ENCODE data around the gene CMTM8.

CMTM8 gene

DNA sequence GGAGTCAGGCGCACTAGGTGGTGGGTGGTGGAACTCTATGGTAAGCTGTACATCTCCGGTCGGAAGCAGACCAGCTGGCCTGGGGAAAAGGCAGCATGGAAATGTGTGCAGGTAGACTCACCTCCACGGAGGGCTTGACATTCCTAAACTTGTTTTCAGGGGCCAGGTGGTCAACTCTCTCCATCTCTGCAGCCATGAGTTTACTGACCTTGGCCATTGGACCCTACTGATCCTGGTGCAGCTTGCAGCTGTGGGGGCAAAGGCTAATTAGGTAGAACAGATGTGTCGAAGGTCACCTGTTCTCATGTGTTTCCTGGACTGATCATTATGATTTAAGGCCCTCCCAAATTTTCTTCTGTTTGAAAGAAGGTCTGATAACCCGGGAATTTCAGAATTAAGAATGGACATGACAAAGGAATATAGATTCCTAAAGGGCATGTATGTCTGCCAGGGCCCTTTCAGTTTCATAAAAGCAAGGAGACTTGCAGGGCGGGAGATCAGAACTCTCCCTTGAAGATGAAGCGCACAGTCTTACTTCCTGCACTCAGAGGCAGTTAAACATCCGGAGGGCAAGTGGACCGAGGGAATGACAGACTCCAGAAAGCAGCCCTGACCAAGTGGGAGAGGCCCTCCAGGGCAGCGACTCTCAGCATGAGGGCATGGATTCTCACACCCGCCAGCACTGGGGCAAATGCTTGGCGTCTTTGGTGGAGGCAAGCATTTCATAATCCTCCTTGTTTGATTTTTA, 97.1 kb downstream of the CMTM8 start:
- DNase-seq (ENCODE audit: low read depth in 3 of 3), result no peak

DNA sequence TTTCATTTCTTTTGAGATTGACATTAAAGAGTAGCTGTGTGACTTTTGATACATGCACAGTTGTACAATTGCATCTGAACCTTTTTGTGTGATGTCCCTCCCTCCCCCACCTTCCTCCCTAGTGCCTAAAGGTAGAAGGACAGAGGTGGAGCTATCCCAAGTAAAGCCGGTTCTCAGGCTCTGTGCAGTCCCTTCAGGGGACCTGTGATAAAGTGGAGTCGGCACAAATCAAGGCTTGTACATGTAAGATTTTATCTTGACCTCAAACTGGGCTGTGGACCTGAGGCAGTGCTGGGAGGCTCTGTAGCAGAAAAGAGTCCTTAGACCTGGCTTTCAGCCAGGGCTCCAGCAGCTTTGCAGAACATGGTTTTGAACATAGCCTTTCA, 97.6 kb downstream of the CMTM8 start:
- no peak for DNase-seq (ENCODE audit: low read depth in 3 of 3)

DNA sequence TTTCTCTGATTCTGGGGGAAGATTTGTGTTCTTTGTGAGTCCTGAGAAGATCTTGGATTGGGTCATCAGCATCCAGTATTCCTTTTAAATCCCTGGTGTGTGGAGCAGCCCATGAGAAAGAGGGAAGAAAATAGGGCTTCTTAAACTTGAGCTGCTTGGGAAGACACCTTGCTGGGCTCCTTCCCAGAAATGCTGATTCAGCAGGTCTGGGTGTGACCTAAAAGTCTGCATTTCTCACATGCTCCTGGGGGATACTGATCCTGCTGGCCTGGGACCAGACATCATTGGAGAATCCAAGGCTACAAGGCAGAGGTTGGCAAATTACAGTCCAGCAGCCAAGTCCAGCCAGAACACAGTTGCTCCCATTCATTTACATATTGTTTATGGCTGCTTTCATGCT, 99.0 kb downstream of the CMTM8 start:
- no peak for DNase-seq (ENCODE audit: low read depth in 3 of 3)

DNA sequence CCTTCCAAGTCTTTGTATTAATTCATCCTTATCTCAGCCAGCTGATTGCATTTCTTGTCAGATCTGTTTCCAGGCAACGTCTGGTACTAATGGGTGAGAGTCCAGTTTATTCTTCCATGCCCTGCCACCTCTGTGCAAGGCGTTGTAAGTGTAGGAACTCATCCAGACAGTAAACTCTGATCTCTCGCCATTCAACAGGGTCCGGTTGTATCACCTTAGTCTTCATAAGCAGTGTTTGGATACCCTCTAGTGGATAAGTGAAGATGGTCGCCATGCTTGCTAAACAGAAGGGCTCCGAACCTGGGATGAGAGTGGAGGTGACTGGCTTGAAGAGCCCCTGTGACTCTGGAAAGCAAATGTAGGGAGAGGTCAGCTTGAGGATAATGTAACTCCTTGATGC, 101.6 kb downstream of the CMTM8 start:
- no peak for DNase-seq (ENCODE audit: low read depth in 3 of 3)

DNA sequence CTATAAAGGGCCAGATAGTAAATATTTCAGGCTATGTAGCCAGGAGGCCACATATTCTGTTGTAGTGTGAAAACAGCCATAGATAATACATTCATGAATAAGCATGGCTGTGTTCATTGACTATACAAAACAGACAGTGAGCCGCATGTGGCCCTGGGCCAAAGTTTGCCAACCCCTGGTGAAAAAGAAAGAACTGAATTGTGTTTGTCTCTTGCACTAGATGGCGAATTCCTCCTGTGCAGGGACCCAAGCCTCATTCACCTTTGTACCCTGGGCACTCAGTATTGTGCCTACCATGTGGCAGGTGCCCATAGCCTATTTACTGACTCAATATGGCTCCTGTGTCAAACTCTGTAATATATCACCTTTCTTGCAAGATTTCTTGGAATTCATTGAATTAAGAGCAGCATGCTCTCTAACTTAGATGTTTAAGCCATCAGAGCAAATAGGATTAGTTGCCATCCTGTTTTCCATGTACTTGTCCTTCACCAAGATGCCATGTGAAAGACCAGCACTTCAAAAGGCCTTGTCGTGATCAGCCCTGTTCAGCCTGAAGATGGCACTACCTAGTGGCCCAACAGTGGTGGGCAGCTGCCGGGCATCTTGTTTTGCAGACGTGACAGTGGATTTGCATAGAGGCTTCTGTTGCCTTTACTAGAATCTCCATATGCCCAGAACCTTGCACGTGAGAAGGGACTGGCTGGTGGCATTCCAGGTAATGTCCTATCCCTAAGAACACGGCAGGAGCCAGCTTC, 102.3 kb downstream of the CMTM8 start:
- no peak for DNase-seq (ENCODE audit: low read depth in 3 of 3)

DNA sequence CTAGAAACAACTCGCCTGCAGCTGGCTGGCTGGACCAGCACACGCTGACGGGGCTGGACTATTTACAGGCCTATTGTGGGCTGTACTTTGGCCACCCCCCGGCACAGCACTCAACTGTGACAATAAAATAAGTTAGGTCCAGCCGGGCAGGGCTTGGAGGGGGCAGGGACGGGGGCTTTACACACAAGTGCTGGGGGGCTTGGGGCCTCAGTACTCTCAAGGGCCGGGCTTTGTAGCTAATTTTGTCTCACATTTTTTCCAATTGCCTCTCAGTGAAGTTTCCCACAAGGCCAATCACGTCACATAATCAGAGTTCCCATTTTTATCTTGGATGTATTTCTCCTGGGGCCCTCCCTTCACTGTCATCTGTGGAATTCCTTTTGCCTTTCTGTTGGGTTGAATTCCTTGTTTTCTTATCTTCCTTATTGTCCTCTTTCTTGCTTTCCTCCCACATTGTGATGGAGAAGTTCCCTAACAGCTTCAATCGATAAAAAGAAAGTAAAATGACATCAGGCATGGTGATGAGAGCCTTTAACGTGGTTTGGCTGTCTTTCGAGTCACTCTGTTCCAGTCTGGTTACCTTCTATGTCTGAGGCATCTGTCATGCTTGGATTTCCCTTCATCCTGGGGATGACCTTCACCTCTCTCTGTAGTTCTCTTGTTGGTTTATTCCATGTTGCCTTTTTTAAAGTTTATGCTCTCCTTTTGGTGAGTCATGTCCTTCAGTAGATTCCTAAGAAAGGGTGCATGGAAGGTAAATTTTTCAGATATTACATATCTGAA, 109.1 kb downstream of the CMTM8 start:
- DNase-seq (ENCODE audit: low read depth in 3 of 3), result no peak

DNA sequence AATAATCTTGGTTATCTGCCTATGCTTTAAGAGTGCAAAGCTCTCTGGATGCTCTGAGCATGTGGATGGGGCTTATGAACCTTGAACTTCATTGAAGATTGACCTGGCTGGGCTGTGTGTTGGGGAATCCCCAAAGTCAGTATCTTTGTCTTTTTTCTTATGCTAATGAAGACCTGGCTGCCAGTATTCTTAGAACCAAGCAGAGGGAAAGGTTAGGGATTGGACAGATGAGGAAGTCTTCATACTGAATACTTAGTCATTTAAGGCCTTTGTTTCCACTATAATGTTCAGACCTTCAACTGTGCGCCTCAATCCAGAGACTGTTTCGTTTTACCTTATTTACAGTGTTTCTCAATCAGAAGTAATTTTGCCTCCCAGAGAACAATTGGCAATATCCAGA, 110.7 kb downstream of the CMTM8 start:
- no peak for DNase-seq (ENCODE audit: low read depth in 3 of 3)

DNA sequence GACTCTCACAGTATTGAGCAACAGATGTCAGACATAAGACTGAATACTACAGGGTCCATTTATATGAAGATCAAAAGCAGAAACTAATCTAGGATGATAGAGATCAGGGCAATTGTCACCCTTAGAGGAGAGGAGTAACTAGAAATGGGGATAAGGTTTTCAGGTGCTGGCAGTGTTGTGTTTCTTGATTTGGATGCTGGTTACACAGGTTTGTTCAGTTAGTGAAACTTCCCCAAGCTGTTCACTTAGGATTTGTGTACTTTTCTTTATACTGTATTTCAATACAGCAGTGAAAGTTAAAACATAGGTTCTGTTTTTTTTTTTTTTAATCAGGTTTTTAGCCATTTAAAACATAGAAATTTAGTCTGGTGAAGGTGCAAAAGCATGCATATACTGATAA, 114.1 kb downstream of the CMTM8 start:
- no peak for DNase-seq (ENCODE audit: low read depth in 3 of 3)

DNA sequence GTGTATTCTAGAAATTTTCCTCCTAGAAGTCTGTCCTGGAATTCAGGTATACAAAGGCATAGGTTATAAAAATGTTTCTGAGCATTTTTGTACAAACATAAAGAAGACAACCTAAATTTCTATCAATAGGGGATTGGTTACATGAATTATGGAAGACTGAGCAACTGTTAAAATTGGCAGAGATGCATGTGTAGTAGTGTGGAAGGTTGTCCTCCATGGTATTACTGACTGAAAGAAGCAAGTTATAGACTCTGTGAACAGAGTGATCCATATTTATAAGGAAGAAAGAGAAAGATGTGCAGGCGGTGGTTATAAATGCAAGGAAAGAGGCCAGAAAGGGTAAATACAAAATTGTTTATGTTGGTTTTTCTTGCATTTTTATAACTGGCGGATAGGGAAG, 114.9 kb downstream of the CMTM8 start:
- no peak for DNase-seq (ENCODE audit: low read depth in 3 of 3)

DNA sequence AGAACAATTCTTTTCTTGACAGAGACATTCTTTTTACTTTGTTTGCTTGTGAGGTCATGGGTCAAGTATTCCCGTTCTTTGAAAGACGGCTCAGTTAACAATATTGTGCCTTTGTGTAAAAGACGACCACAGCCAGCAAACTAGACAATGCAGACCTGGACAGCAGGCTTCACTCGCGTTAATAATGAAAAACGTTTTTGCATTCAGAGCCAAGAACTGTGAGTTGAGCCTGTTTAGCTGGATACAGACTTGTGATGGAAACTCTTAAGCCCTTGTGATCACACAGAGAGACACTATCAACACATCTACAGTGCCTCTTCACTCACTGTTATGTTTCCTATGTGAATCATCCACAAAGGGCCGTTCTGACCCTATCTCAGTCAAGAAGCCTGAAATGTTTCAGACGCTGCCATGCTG, 115.9 kb downstream of the CMTM8 start:
- DNase-seq (ENCODE audit: low read depth in 3 of 3), result no peak

DNA sequence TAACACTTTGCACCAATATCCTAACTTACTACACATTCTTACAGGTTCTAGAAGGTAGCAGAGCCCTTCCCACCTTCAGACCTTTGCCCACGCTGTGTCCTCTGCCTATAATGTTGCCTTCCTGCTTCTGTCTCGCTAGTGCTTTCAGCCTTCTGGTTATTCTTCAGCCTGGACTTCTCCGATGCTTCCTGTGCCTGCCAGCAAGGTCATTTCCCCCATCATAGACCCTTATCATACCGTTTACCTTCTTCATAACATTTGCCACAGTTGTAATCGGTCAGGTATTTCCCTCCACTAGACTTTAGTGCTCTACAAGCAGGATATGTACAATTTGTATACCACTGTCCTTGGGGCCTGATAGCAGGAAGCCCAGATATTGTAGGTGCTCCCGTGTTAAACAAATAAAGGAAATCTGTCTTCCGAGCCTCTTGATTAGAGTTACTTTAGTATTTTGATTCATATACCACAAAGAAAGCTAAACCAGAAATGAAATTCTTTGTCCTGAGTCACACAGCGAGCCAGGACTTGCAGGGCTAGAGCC, 117.3 kb downstream of the CMTM8 start:
- DNase-seq (ENCODE audit: low read depth in 3 of 3), result no peak

DNA sequence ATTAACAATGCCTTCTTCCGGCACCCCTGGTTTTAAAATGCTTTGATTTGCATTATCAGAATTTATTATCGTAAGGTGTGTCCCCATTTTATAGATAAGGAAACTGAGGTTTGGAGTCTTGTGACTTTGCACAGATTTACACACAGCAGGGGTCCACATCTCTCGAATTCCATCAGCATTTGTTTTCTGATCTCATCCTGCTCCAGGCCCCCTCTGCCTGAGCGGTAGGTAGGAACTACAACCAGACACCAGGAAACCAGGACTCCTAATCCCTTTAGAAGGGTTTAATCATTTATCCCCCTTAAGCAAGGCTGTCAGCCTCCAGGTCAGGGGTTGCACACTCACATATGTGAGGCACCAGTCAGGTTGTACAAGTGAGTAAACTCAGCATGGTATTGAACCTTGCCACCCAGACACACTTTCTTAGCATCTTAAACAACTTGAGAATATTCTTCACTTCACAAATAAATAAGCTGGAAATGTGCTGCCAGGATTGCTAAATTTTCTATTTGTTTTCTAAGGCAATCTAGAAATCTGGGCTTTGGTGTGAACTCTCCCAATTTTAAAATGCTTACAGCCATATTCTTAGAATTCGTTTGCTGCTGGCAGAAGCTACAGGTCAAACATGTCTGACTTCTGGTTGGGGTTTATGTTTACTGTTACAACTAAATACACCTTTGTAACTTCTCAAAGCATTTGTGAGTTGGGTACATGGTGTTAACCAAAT, 121.4 kb downstream of the CMTM8 start:
- no peak for DNase-seq (ENCODE audit: low read depth in 3 of 3)

DNA sequence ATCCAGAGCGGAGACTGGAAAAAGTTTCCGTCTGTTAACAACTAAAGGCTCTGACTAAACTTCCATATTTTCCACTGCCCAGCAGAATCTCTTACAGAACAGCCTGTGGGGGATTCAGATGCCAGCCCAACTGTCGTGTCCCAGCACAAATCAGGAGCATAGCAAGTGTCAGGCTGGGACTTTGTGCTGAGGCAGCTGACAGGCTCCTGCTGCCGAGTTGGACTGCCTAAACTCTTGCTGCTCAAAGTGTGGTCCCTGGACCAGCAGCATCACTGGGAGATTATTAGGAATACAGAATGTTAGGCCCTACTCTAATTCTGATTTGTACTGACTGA, 122.0 kb downstream of the CMTM8 start:
- no peak for DNase-seq (ENCODE audit: low read depth in 3 of 3)

DNA sequence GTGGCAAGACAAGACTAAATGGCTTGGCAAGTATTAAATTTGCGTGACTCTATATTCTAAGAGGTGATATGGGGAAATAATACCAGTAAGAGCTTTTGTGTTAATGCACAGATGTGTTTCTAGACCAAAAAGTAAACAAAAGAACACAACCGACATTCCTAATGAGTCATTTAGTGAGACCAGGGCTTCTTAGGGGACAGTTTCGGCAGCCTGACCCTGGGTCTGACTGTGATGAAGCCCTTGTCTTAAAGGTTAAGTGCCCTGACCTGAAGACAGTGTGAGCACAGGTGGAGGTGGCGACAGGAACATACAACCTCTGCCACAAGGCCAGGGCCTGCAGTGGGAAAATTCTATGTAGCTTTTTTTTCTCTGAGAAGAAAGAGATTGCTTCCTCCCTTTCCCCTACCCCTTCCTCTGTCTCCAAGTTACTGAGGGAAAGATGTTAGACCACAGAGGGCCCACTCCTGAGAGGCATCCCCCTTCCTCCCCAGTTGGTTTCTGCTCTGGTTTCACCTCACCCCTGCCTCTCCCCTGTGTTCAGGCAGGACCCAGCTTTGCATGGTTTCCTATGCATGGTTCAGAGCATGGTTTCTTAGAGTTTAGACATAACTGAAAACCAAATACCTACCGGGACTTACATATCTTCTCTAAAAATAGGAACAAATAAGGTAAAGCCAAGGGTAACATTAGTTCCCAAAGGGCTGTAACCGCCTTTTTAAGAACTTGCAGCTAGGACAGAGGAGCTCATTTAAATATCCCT, 128.3 kb downstream of the CMTM8 start:
- DNase-seq (ENCODE audit: low read depth in 3 of 3), result no peak

DNA sequence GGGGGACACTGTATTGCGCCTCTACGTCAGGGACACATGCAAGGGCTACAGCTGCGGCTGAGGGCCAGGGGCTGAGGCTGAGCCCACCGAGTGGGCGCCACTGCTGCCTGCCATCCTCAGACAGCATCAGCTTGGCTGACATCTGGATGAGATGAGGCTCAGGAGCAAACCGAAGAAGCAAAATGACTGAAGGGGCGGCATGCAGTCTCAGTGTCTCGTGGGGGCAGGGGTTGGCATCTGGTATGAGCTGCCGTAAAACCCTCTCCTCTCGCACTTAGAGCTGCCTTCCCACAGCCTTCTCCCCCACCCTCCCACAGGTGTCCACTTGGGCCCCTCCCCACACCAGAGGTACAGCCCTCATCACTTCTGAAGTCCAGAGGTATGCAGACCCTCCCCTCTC, 129.0 kb downstream of the CMTM8 start:
- no peak for DNase-seq (ENCODE audit: low read depth in 3 of 3)

DNA sequence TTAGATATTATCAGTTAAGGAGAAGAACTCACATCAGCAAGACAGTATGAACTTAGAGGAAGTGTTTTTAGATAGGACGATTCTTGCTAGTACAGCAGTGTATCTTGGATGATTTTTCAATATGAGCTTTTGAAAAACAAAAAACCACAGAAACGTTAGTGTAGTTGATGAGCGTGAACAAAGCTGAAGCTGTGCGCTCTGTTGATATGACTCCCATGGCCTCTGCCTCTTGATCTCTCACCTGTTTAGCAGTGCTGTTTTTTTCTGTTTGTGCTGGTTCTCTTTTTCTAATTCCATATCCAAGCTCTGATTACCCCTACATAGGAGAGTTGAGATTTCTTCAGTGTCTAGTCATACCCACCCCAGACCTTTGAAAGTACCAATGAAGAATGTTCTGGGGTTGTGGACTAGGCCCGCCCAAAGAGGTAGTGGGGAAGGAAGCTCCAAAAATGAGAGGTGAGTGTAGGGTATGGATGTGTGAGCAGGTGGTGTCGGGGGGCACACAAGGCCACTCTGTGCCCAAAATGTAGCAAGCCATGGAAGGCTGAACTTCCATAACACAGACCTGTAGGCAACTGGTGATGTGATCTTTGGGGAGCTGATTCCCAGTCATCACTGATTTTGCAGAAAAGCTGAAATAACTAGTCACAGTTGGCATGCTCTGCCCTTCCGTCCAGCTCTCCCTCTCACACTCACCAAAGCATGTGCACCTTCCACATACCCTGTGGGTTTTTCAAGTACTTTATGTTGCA, 133.2 kb downstream of the CMTM8 start:
- DNase-seq (ENCODE audit: low read depth in 3 of 3), result no peak

DNA sequence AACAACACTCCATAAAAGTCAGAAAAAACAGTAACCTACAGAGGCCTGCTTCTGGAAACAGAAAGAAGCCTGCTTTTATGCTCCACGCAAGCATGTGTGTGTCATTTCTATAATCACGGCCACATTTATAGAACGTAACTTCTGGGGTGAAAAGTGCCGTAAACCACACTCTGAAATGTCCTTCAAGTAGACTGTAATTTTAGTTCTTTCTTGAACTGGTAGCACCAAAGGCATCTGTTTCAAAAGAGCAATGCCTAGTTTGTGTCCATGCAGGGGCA, 133.7 kb downstream of the CMTM8 start:
- no peak for DNase-seq (ENCODE audit: low read depth in 3 of 3)

DNA sequence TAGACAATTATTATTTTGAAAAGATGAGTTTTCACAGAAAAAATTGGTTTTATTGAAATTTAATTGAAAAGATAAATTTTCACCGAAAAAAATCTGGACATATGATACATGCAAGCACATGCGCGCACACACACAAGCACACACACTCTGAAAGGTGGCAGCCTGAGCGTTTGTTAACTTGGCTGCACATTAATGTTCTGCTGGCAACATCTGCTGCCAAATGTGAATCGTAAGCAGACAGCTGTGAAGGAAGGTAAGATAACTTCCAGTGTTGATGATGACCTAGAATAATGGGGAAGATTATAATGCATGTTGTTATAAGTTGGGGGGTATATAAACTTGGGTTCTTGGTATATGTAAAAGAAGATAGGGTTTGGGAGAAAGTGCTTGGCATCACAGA, 134.8 kb downstream of the CMTM8 start:
- DNase-seq (ENCODE audit: low read depth in 3 of 3), result no peak

DNA sequence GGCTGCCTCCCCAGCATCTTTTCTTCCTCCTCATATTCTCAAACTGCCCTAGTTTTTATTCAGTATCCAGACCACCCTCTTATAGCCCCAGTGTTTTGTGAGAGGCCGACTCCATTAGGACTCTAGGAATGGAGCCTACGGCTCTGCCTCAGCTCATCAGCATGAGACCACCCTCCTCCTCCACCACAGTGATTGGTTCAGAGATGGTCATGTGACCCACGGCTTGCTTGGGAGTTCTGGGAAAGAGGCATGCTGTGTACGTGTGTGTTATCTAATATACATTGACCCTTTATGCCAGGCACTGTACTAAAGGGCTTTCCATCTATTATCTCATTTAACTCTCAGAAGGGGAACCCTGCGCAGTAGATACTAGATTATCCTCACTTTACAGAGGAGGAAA, 135.4 kb downstream of the CMTM8 start:
- DNase-seq (ENCODE audit: low read depth in 3 of 3), result no peak

DNA sequence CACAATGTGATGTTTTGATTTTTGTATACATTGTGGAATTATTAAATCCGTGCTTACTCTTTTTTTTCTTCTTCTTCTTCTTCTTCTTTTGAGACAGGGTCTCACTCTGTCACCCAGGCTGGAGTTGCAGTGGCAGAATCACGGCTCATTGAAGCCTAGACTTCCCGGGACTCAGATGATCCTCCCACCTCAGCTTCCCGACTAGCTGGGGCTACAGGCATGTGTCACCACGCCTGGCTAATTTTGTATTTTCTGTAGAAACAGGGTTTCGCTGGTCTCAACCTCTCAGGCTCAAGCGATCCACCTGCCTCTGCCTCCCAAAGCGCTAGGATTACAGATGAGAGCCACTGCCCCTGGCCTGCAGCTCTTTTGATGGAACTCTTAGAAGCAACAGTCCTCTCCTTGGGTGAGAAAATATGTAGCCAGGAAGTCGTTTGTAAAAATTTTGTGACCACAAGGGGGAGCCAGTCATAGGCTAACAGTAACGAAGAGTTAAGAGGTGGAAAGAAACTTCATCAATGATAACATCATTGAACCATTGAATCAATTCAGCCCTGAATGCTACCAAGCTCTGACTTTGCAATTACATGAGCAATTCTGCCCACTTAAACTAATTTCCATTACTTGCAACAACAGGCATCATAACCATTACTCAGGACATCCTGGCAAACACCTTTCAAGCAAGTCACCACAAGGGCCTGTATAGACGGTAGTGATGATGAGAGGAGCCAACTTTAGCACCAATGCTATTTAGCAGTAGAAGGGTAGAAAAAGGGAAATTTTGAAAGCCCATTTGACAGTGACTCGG, 136.5 kb downstream of the CMTM8 start:
- peak in 1 of 3 experiments; percentile 64 for DNase-seq (ENCODE audit: low read depth in 3 of 3)

All from stimulated activated CD4-positive, alpha-beta T cell treated with anti-CD3 and anti-CD28 coated beads, TNF-alpha, amount 100 ng/mL, for 4 hours (primary cell).